Muscle layer of colon (tissue), 2 donors: ENCODE measurements around the gene SRRM3.
"Not testable (repeated sequence)": the region's sequence is repeated elsewhere in the genome, so short reads cannot be mapped to it uniquely, and the experiment has no call there.

ENCODE experiments used
- H3K27ac ChIP-seq: one replicate; pipeline ENCODE4 v1.7.0; 2013; ENCODE audit warnings: low read depth, mild to moderate bottlenecking, low read length, moderate library complexity
- H3K27me3 ChIP-seq, 2 donors: one replicate each; pipeline ENCODE4 v1.7.0; 2013; ENCODE audit warnings: low read length in 2 of 2, mild to moderate bottlenecking in 2 of 2; ENCODE audit not compliant: insufficient read depth in 2 of 2, control insufficient read depth in 1 of 2
- H3K36me3 ChIP-seq: one replicate; pipeline ENCODE4 v1.7.0; 2013; ENCODE audit warnings: mild to moderate bottlenecking, low read length; ENCODE audit not compliant: insufficient read depth
- H3K4me1 ChIP-seq: one replicate; pipeline ENCODE4 v1.7.0; 2013; ENCODE audit warnings: mild to moderate bottlenecking, low read length; ENCODE audit not compliant: insufficient read depth
- H3K4me3 ChIP-seq, 2 donors: one replicate each; pipeline ENCODE4 v1.7.0; 2013; ENCODE audit warnings: low read length in 2 of 2, low read depth in 1 of 2, mild to moderate bottlenecking in 1 of 2, moderate library complexity in 1 of 2
- H3K9ac ChIP-seq: one replicate; pipeline ENCODE4 v1.7.0; 2013; ENCODE audit warnings: low read length
- H3K9me3 ChIP-seq: one replicate; pipeline ENCODE4 v1.7.0; 2013; ENCODE audit warnings: mild to moderate bottlenecking, low read length
- donor health status: abdominal sarcoma.
- donor health status: Adenocarcinoma of cecum.

The SRRM3 gene

GRCh38 chr7:76282344-76283253 is 80.9 kb downstream of the SRRM3 start:
- peaks cover 10% of the 10 kb centered on the region for H3K4me1 ChIP-seq
- peak overlapping the region; percentile 38 to 41 for H3K4me3 ChIP-seq
- no peaks in the 10 kb centered on the region for H3K36me3 ChIP-seq
- H3K9ac ChIP-seq: no peak overlapping the region
- no peak overlapping the region for H3K27ac ChIP-seq
- no peaks in the 10 kb centered on the region for H3K9me3 ChIP-seq
- peaks cover 10 to 28% of the 10 kb centered on the region in 2 donors for H3K27me3 ChIP-seq

- no peaks in the 10 kb centered on the region for H3K9me3 ChIP-seq
- peaks cover 10 to 28% of the 10 kb centered on the region in 2 donors for H3K27me3 ChIP-seq
- H3K4me3 ChIP-seq: no peak overlapping the region
- H3K27ac ChIP-seq: no peak overlapping the region
- H3K4me1 ChIP-seq: peaks cover 10% of the 10 kb centered on the region
- H3K36me3 ChIP-seq: no peaks in the 10 kb centered on the region
- H3K9ac ChIP-seq: no peak overlapping the region
These were observed 81.8 kb downstream of the SRRM3 start for GRCh38 chr7:76283254-76284159.

DNA sequence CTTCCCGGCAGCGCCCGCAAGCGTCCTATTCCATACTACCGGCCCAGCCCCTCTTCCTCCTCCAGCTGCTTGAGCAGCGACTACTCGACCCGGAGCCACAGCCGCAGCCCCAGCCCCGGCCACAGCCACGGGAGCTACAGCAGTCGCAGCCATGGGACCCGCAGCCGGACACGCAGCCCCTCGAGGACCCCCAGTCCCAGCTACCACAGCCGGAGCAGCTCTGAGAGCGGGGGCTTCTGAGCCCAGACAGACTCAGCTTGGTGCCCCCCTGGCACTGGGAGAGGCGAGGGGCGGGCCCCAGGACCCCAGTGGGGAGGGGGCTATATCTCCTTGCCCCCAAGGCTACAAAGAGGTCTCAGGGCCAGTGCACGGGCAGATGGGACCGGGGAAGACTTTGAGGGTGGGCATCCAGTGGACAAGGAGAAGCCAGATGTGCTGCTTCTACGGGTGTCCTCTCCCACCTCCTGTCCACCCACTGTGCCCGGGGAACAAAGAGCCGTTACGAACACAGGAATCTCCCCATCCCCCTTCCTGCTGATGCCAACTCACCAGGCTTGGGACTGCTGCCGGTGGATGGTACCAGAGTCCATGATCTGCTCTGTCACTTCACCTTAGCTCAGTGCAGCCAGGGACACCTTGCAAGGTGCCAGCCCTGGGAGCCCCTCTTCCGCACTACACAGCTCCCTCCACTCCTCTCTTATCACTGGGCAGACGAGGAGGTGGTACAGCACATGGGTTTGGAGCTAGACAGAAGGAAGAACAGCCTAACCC is 84.1 kb downstream of the SRRM3 start:
- H3K27ac ChIP-seq: no peak overlapping the region
- H3K4me3 ChIP-seq: no peak overlapping the region
- H3K36me3 ChIP-seq: no peaks in the 10 kb centered on the region
- peaks cover 9% of the 10 kb centered on the region for H3K4me1 ChIP-seq
- peaks cover 9 to 28% of the 10 kb centered on the region in 2 donors for H3K27me3 ChIP-seq
- H3K9me3 ChIP-seq: no peaks in the 10 kb centered on the region
- H3K9ac ChIP-seq: no peak overlapping the region

DNA sequence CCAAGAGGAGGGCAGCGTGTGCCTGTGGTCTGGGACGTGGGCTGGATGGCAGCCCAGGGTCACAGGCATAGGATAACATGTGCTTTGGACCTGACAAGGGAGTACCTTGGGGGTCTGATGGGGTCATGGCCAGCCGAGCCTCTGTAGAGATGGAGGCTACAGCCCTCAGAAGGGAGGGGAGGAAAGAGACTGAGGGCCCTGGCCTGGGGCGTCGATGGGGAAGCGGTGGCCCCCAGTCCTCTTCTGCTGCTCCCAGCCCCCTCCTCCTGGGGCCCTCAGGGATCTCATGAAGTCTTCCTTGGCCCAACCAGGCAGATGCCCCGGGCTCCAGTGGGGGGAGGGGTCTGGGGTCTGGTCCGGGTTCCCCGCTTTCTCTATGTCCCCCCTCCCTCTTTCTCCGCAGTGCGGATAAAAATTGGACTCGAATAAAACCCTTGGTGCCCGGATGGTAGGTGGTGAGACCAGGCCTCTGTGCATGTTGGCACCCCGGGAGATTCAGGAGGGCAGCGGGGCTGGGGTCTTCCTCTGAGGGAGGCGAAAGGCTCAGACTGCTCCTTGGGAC is 85.2 kb downstream of the SRRM3 start:
- no peak overlapping the region for H3K27ac ChIP-seq
- H3K4me1 ChIP-seq: peaks cover 3% of the 10 kb centered on the region
- H3K9ac ChIP-seq: no peak overlapping the region
- no peaks in the 10 kb centered on the region for H3K36me3 ChIP-seq
- H3K27me3 ChIP-seq: peaks cover 4 to 20% of the 10 kb centered on the region in 2 donors
- H3K9me3 ChIP-seq: no peaks in the 10 kb centered on the region
- no peak overlapping the region for H3K4me3 ChIP-seq

GRCh38 chr7:76290847-76291350 is 89.2 kb downstream of the SRRM3 start:
- H3K4me3 ChIP-seq, H3K27me3 ChIP-seq, H3K9me3 ChIP-seq, H3K27ac ChIP-seq, H3K9ac ChIP-seq, H3K36me3 ChIP-seq: not testable (repeated sequence)
- peaks cover 37% of the 10 kb centered on the region for H3K4me1 ChIP-seq

GRCh38 chr7:76291351-76292212 is 89.9 kb downstream of the SRRM3 start:
- no peaks in the 10 kb centered on the region for H3K36me3 ChIP-seq
- peak overlapping the region in 1 of 2 donors; percentile 53 for H3K4me3 ChIP-seq
- peaks cover 37% of the 10 kb centered on the region for H3K4me1 ChIP-seq
- H3K27ac ChIP-seq: peak overlapping the region; percentile 85
- peak overlapping the region; percentile 45 for H3K9ac ChIP-seq
- H3K27me3 ChIP-seq: no peaks in the 10 kb centered on the region
- no peaks in the 10 kb centered on the region for H3K9me3 ChIP-seq

DNA sequence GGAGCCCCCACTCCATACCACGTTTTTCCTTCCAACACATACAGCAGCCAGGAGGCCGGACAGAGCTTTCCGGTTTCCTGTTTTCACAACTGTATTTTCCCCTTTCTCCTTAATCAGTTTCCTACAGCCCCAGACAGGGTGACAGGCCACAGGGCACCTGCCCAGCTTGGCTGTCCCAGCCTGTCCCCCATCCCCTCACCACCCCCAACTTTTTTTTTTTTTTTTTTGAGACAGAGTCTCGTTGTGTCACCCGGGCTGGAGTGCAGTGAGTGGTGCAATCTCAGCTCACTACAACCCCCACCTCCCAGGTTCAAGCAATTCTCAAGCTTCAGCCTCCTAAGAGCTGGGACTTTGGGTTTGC is 90.5 kb downstream of the SRRM3 start:
- H3K9me3 ChIP-seq: no peaks in the 10 kb centered on the region
- H3K4me3 ChIP-seq: peak overlapping the region in 1 of 2 donors; percentile 53
- no peaks in the 10 kb centered on the region for H3K27me3 ChIP-seq
- H3K27ac ChIP-seq: peak overlapping the region; percentile 85
- no peaks in the 10 kb centered on the region for H3K36me3 ChIP-seq
- peaks cover 37% of the 10 kb centered on the region for H3K4me1 ChIP-seq
- peak overlapping the region; percentile 45 for H3K9ac ChIP-seq

DNA sequence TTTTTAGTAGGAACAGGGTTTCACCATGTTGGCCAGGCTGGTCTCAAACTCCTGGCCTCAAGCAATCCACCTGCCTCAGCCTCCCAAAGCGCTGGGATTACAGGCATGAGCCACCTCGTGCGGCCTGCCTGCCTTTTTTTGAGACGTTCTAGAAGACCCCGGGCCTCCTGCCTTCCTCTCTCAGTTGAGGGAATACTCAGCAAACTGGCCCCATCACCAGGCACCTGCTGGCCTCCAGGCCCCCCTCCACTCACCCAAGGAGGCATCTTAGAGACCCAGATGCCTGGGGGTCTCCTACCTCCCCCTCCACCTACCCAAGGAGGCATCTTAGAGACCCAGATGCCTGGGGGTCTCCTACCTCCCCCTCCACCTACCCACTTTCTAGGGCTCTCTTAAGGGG is 91.2 kb downstream of the SRRM3 start:
- Histone ChIP-seq H3K9ac (peak overlapping the region; percentile 27), H3K4me1 (peaks cover 37% of the 10 kb centered on the region), H3K27ac (peak overlapping the region; percentile 99)
- H3K27me3 ChIP-seq, H3K4me3 ChIP-seq, H3K9me3 ChIP-seq, H3K36me3 ChIP-seq: not testable (repeated sequence)

DNA sequence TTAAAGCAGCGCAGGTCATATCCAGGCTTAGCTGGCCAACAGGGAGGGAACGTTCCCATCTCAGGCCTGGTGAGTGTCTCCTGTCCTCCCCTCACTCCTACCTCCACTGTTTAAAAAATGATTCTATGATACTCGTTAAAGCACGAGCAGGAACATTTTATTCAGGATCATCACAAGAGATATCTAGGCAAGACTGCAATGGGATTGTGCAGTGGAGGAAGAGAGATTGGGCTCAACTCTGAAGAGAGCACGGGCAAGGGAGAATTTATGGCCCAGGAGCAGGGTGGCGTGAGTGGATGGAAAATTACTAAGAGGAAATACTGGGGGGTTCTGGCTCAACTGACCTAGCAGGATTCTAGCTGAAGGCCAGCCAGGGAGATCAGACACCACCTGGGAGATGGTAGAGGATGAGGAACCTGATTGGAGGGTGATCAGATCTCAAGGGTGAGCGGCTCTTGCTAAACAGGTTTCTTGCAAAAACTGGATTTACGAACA is 91.8 kb downstream of the SRRM3 start:
- H3K4me1 ChIP-seq: peaks cover 37% of the 10 kb centered on the region
- no peaks in the 10 kb centered on the region for H3K9me3 ChIP-seq
- no peaks in the 10 kb centered on the region for H3K27me3 ChIP-seq
- peak overlapping the region; percentile 27 for H3K9ac ChIP-seq
- H3K27ac ChIP-seq: peak overlapping the region; percentile 99
- H3K4me3 ChIP-seq: peak overlapping the region in 1 of 2 donors; percentile 4
- no peaks in the 10 kb centered on the region for H3K36me3 ChIP-seq
